HepG2 (cell line): ENCODE results near the gene INO80B. TPM values are rescaled to one million over a fixed set of nuclear protein-coding genes. Genes with fewer than 3 reads are reported as not detected.
A peak's percentile ranks its signal among the peaks of the same experiment; 100 is the strongest.

Source experiments
- BCL6 ChIP-seq: IDR thresholded peaks from 2 replicates; pipeline ENCODE4 v1.6.1; 2016; ENCODE audit warnings: missing genetic modification reagents, missing compliant biosample characterization
- CEBPG ChIP-seq: IDR thresholded peaks from 2 replicates; pipeline ENCODE4 v1.6.1; 2016
- HBP1 ChIP-seq: IDR thresholded peaks from 2 replicates; pipeline ENCODE4 v1.6.1; 2016; ENCODE audit warnings: low read depth, control low read depth
- HNRNPK ChIP-seq: fragments of 200-400 bp; formaldehyde crosslinking; IDR thresholded peaks from 2 replicates; pipeline ENCODE4 v1.6.1; 2018; ENCODE audit warnings: low read length, low read depth, moderate library complexity, mild to moderate bottlenecking; ENCODE audit not compliant: poor library complexity, severe bottlenecking
- MAFG ChIP-seq: sonication (generic); formaldehyde crosslinking; IDR thresholded peaks from 2 replicates; pipeline ENCODE4 v1.5.1; 2020; ENCODE audit warnings: mild to moderate bottlenecking, missing genetic modification reagents
- NR2F6 ChIP-seq, 2 experiments: IDR thresholded peaks; 2 replicates each; pipeline ENCODE4 v1.6.1; 2016; ENCODE audit warnings: antibody characterized with exemption in 1 of 2, mild to moderate bottlenecking in 1 of 2
- PAXIP1 ChIP-seq: sonication (generic); formaldehyde crosslinking; conservative IDR thresholded peaks from 2 replicates; pipeline ENCODE4 v1.4.0; 2020; ENCODE audit warnings: mild to moderate bottlenecking, missing genetic modification reagents, moderate library complexity
- PHF8 ChIP-seq: sonication (generic); formaldehyde crosslinking; IDR thresholded peaks from 2 replicates; pipeline ENCODE4 v1.5.0; 2020; ENCODE audit warnings: missing genetic modification reagents
- SOX6 ChIP-seq, 2 experiments: fragments of 450-650 bp in 1 of 2; sonication (generic) in 1 of 2; formaldehyde crosslinking in 1 of 2; IDR thresholded peaks; 2 replicates each; pipeline versions ENCODE4 v1.4.0 to v1.6.1; 2017 to 2020; ENCODE audit warnings: antibody characterized with exemption in 1 of 2, mild to moderate bottlenecking in 1 of 2, missing genetic modification reagents in 1 of 2
- ZNF331 ChIP-seq: sonication (generic); formaldehyde crosslinking; IDR thresholded peaks from 2 replicates; pipeline ENCODE4 v1.4.0; 2020; ENCODE audit warnings: missing genetic modification reagents
- polyA plus RNA-seq, 8 experiments: library from polyadenylated mRNA; depleted of rRNA in 3 of 8; stranded (reverse) in 7 of 8; unstranded in 1 of 8; fragments of >200 nt; fragmentation: Illumina TruSeq in 4 of 8; extraction: Trizol in 4 of 8; gene quantifications; 2 replicates each; pipeline versions ENCODE4 v1.2.1 to v1.2.3, GENCODE V29; 2011 to 2016; ENCODE audit warnings: low read depth in 4 of 8, missing spikeins in 1 of 8, mixed read lengths in 1 of 8; ENCODE audit not compliant: insufficient read depth in 1 of 8
- total RNA-seq, 5 experiments: library from RNA; depleted of rRNA; stranded (reverse); fragments of >200 nt; fragmentation: Illumina TruSeq; extraction: Trizol; gene quantifications; 2 replicates each; pipeline ENCODE4 v1.2.3, GENCODE V29; 2016; ENCODE audit warnings: low read depth in 1 of 5
- TF ChIP-seq, protein P1 (sequence below): sonication (generic); formaldehyde crosslinking; IDR thresholded peaks from 2 replicates; pipeline ENCODE4 v1.4.0; 2020; ENCODE audit warnings: missing genetic modification reagents
- TF ChIP-seq, protein P2 (sequence below): sonication (generic); formaldehyde crosslinking; IDR thresholded peaks from 2 replicates; pipeline ENCODE4 v1.4.0; 2020; ENCODE audit warnings: missing genetic modification reagents
- TF ChIP-seq, protein P3 (sequence below): sonication (generic); formaldehyde crosslinking; IDR thresholded peaks from 2 replicates; pipeline ENCODE4 v1.4.0; 2020; ENCODE audit warnings: low read depth, mild to moderate bottlenecking, missing genetic modification reagents
- TF ChIP-seq, protein P4 (sequence below): sonication (generic); formaldehyde crosslinking; IDR thresholded peaks from 2 replicates; pipeline ENCODE4 v1.4.0; 2020; ENCODE audit warnings: missing genetic modification reagents, mild to moderate bottlenecking, borderline replicate concordance

The INO80B gene
- total and polyA plus RNA-seq, 2 of the 13 experiments (the other 11 are each of a cell fraction or from before 2014, with no cell fraction given), result 6.2 to 14.5 TPM

DNA sequence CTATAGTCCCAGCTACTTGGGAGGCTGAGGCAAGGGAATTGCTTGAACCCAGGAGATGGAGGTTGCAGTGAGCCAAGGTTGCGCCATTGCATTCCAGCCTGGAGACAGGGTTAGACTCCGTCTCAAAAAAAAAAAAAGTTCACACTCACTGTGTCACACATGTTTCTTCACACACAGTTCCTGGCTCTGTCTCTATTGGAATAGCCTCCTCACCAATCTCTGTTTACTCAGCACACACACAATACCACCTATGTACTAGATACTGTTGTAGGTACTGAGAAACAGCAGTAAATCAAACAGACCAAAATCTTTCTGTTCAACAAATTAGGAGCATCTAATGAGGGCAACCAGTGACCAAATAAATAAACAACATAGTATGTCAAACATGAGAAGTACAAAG lies 31.3 kb downstream of the INO80B start (continued):
- TF ChIP-seq HBP1 (CRISPR knock-in tag), result no peak
- TF ChIP-seq, protein P1, sequence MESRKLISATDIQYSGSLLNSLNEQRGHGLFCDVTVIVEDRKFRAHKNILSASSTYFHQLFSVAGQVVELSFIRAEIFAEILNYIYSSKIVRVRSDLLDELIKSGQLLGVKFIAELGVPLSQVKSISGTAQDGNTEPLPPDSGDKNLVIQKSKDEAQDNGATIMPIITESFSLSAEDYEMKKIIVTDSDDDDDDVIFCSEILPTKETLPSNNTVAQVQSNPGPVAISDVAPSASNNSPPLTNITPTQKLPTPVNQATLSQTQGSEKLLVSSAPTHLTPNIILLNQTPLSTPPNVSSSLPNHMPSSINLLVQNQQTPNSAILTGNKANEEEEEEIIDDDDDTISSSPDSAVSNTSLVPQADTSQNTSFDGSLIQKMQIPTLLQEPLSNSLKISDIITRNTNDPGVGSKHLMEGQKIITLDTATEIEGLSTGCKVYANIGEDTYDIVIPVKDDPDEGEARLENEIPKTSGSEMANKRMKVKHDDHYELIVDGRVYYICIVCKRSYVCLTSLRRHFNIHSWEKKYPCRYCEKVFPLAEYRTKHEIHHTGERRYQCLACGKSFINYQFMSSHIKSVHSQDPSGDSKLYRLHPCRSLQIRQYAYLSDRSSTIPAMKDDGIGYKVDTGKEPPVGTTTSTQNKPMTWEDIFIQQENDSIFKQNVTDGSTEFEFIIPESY (CRISPR knock-in tag), result peak; percentile 73
- peak; percentile 47; the same call in 1 of the 2 replicates for TF ChIP-seq BCL6
- peak; percentile 74 for TF ChIP-seq CEBPG
- TF ChIP-seq SOX6 (IDR thresholded peaks at IDR 0.05), result no peak
- peak; percentile 45; the same call in 1 of the 2 replicates for TF ChIP-seq SOX6 (CRISPR knock-in tag; IDR thresholded peaks at IDR 0.05)
- no peak for TF ChIP-seq MAFG (CRISPR knock-in tag)
- 0 out of 2 replicates have a peak, but pooled peaks have one; percentile 17 for TF ChIP-seq PHF8 (CRISPR knock-in tag)
- TF ChIP-seq, protein P2, sequence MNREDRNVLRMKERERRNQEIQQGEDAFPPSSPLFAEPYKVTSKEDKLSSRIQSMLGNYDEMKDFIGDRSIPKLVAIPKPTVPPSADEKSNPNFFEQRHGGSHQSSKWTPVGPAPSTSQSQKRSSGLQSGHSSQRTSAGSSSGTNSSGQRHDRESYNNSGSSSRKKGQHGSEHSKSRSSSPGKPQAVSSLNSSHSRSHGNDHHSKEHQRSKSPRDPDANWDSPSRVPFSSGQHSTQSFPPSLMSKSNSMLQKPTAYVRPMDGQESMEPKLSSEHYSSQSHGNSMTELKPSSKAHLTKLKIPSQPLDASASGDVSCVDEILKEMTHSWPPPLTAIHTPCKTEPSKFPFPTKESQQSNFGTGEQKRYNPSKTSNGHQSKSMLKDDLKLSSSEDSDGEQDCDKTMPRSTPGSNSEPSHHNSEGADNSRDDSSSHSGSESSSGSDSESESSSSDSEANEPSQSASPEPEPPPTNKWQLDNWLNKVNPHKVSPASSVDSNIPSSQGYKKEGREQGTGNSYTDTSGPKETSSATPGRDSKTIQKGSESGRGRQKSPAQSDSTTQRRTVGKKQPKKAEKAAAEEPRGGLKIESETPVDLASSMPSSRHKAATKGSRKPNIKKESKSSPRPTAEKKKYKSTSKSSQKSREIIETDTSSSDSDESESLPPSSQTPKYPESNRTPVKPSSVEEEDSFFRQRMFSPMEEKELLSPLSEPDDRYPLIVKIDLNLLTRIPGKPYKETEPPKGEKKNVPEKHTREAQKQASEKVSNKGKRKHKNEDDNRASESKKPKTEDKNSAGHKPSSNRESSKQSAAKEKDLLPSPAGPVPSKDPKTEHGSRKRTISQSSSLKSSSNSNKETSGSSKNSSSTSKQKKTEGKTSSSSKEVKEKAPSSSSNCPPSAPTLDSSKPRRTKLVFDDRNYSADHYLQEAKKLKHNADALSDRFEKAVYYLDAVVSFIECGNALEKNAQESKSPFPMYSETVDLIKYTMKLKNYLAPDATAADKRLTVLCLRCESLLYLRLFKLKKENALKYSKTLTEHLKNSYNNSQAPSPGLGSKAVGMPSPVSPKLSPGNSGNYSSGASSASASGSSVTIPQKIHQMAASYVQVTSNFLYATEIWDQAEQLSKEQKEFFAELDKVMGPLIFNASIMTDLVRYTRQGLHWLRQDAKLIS, result no peak
- TF ChIP-seq PAXIP1 (CRISPR knock-in tag), result peak; percentile 51
- TF ChIP-seq, protein P3, sequence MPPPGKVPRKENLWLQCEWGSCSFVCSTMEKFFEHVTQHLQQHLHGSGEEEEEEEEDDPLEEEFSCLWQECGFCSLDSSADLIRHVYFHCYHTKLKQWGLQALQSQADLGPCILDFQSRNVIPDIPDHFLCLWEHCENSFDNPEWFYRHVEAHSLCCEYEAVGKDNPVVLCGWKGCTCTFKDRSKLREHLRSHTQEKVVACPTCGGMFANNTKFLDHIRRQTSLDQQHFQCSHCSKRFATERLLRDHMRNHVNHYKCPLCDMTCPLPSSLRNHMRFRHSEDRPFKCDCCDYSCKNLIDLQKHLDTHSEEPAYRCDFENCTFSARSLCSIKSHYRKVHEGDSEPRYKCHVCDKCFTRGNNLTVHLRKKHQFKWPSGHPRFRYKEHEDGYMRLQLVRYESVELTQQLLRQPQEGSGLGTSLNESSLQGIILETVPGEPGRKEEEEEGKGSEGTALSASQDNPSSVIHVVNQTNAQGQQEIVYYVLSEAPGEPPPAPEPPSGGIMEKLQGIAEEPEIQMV (CRISPR knock-in tag), result no peak
- no peak for TF ChIP-seq HNRNPK
- peak; percentile 44; the same call in 1 of the 2 replicates for TF ChIP-seq ZNF331 (CRISPR knock-in tag)
- TF ChIP-seq NR2F6 (IDR thresholded peaks at IDR 0.05), result peak; percentile 40; the same call in 1 of the 2 replicates
- TF ChIP-seq NR2F6 (CRISPR knock-in tag; IDR thresholded peaks at IDR 0.05), result 0 out of 2 replicates have a peak, but pooled peaks have one; percentile 24
- TF ChIP-seq, protein P4, sequence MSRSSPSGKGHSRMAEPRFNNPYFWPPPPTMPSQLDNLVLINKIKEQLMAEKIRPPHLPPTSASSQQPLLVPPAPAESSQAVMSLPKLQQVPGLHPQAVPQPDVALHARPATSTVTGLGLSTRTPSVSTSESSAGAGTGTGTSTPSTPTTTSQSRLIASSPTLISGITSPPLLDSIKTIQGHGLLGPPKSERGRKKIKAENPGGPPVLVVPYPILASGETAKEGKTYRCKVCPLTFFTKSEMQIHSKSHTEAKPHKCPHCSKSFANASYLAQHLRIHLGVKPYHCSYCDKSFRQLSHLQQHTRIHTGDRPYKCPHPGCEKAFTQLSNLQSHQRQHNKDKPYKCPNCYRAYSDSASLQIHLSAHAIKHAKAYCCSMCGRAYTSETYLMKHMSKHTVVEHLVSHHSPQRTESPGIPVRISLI (CRISPR knock-in tag), result peak; percentile 97
